HG02884 (cell line): Measurements from ENCODE around the gene LLGL2.
"Not testable (repeated sequence)": the region's sequence is repeated elsewhere in the genome, so short reads cannot be mapped to it uniquely, and the experiment has no call there.

Experiments used
- ATAC-seq: cut with Tn5 transposase; IDR thresholded peaks from one replicate; pipeline ENCODE4 v1.9.1; 2021; ENCODE audit warnings: mild to moderate bottlenecking, moderate library complexity; ENCODE audit not compliant: unreplicated experiment

Gene LLGL2

DNA sequence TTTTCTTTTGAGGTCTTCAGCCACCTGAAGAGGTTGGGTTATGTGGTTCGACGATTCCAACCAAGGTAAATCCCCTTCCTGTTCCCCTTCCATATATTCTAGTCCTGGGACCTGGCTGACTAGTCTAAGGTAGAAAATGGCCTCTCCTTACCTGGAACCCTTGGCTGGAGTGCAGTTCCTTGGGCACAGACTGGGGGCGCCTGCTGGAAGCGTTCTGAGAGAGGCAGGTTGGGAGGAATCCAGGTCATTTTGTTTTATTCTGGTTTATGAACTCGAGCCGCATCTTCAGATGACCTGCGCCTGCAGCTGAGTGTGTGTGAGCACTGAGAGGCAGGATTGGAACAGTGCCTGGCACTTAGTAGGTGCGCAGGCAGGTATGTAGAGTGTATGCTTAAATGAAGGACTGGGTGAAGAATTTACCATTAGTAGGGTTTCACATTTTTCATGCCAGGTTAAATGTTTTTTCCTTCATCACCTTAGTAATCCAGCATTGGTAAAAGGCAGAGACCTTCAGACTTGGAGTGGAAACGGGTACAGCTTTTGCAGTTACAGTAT, 6.4 kb upstream of the LLGL2 start:
- ATAC-seq, result no peak

- not testable (repeated sequence) for ATAC-seq
These were observed 5.1 kb upstream of the LLGL2 start for GRCh38 chr17:75520413-75520812.

DNA sequence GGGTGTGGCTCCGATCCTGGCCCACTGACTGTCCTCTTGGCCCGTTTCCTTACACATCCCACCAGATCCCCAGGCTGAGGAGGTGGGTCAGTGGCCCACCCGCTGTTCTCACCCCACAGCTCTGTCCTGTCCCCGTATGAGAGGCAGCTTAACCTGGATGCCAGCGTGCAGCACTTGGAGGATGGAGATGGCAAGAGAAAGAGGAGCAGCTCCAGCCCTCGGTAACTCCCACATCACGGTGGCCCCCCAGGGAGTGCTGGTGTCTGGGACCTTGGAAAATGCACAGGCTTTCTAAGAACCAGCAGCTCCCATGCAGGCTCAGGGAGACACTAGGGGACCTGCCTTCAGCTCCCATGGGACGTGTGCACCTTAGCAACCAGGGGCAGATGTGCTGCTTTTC, 4.2 kb upstream of the LLGL2 start:
- ATAC-seq, result no peak

GRCh38 chr17:75521951-75522727, 3.4 kb upstream of the LLGL2 start:
- ATAC-seq, result no peak

- no peak for ATAC-seq
These were observed 1.9 kb upstream of the LLGL2 start for GRCh38 chr17:75523647-75524046.

DNA sequence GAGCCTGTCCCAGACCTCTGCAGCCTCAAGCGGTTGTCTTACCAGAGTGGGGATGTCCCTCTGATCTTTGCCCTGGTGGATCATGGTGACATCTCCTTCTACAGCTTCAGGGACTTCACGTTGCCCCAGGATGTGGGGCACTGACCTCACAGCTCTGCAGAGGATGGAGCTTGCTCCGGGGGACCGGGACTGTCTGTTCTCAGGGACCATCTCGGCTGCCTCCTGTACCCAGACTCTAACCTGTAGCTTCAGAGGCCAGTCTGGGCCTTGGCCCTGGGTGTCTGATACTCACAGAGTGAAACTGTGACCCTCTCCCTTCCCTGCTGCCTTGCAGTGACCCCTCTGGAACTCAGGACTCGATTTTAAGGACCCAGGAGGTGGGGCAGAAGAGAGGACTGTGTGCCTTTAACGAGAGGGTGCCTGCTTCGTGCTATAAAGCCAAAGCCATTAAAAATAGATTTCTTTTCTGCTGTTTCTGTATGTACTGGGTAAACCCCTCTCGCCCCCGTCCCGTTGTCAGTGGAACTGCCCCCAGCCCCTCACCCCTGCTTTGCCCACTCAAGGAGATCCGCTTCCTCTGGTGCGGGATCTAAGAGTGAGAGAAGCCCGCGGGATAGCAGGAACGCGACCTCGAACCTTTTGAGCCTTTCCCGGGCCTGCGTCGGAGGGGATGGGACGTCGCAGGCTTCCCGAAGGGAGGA, 1.1 kb upstream of the LLGL2 start:
- no peak for ATAC-seq

- ATAC-seq, result no peak
These were observed 483 bp downstream of the LLGL2 start for GRCh38 chr17:75525806-75526554.

DNA sequence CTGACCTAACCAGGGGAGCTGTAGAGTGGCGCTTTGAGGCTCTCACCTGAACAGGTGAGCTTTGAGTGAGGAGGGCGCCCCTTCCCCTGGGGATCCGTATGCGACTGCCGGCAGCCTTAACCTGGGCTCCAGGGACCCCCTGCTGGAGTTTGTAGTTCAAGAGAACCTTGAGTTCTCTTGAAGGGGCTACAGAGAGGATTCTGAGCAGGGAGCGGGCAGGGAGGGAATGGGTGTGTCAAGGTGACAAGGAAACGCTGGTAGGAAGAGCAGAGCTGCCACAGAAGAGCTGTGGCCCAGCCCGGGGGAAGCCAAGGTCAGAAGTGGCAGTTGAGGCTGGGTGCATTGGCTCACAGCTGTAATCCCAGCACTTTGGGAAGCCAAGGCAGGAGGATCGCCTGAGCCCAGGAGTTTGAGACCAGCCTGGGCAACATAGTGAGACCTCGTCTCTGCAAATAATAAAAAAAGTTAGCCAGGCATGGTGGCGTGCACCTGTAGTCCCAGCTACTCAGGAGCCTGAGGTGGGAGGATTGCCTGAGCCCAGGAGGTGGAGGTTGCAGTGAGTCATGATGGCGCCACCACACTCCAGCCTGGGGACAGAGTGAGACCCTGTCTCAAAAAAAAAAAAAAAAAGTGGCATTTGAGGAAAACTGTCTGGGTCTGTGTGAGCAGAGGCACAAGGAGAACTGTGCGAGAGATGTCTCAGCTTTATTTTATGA, 1.2 kb downstream of the LLGL2 start:
- ATAC-seq, result no peak

DNA sequence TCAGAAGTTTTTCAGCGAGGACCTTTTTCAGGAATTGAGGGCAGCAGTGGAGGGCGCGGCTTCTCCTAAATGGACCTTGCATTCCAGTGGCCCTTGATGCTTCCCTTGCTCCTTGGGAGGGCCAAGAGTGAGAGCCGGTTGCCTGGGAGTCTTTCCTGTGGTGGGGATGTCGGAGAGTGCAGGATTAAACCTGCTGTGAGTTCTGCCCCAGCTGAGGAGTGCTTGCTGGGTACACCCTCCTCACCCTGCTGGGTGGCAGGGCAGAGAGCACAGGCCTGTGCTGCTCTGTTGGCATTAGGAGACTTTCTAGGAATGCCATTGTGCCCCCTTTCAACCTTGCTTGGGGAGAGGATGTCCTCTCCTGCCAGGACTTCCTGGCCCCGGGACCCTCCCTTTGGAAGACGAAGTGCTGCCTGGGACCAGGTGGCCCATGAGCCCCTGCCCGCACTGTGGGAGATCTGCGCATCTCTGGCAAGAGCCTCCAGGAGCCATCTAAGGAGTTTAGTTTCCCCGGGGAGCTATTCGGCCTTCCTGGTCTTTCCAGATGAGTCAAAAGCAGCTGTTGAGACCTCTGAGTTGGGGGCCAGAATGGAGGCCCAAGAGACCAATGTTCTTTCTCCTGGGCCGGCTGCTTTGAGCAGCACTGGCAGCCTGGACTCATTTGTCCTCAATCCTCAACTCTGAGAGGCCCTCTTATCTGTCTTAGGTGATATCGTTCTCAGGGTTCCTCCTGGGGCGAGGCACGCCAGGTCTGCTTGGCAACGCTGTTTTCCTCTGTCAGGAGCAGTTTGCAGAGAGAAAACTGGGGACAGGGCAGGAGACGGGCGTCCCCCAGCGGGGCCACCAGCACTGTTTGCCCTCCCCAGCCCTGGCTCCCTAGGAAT, 5.6 kb downstream of the LLGL2 start:
- ATAC-seq, result no peak

GRCh38 chr17:75531721-75532072, 6.2 kb downstream of the LLGL2 start:
- ATAC-seq, result no peak

- ATAC-seq, result no peak
These were observed 9.6 kb downstream of the LLGL2 start for GRCh38 chr17:75535119-75535537.

DNA sequence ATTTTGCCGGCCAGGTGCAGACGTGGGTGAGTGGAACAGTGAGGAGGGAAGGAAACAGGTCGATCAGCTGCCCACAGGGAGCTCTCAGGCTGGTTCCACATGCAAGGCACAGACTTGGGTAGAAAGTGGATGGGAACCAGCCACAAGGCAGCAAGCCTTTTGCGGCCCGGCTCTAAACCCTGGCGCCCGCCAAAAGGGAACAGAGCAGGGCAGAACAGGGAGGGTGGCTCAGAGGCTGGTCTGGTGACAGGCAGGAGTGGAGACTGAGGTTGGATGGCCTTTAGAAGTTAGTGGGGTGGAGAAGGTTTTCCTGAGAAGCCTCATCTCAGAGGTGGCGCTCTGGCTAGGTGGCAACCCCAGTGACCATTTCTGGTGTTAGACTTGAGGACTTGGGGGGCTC, 10.4 kb downstream of the LLGL2 start:
- ATAC-seq, result no peak

GRCh38 chr17:75536366-75536765, 10.9 kb downstream of the LLGL2 start:
- ATAC-seq, result no peak

DNA sequence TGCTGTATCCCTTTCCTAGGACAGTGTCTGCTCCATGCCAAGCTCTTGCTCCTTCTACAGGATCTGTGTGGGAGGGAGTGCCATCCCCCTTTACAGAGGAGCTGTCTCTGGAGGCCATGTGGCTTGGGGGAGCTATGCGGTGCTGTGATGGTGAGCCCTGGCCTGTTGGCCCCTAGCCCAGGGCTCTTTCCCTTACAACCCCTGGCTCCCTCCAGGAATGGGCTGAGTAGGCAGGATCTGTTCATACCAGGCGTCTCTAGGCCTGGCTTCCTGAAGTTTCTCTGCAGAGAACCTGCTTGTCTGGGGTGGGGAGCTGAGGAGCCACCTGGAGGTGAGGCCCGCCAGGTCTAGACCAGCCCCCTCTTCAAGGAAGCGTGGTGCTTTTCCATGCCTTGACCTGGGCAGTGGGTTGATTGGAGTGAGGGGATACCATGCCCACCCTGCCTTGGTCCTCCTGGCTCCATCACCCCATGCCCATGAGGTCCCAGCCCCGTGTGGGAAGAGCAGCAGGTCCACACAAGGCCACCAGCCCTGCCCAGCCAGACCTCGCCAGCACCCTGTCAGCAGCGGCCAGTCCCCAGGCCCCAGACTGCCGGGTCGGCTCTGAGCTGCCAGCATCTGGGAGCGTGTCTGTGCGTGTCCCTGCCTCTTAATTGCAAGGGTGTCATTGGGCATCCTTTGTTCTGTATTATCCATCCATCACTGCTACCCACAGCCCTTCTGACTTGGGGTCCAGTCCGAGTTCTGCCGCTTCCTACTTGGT, 14.7 kb downstream of the LLGL2 start:
- no peak for ATAC-seq

DNA sequence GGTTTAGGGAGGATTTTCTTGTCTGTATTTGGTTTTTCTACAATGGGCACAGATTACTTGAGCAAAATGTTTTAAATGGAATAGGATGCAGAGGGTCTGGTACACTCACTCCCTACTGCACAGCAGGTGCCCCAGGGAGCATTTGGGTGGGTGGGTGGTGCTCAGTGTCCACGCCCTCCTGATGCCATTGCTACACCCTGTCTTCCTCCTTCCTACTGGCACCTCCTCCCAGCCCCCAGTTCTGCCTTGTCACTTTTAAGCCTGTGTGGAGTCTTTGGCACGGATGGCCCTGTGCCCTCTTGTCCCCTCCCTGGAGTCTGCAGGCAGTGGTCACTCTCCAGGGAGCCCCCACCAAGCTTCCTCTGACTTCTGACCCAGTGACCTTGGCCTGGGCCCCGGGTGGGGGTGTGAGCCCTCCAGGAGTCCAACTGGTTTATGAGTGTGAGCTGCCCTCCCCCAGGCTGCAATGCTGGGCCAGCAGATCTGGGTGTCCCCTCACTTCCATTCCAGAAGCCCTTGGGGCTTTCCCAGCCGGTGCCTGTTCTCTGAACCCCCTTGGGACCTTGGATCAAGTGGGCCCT, 15.5 kb downstream of the LLGL2 start:
- no peak for ATAC-seq

- ATAC-seq, result no peak
These were observed 16.7 kb downstream of the LLGL2 start for GRCh38 chr17:75542229-75542628.

- ATAC-seq, result no peak
These were observed 17.3 kb downstream of the LLGL2 start for GRCh38 chr17:75542728-75543336.

DNA sequence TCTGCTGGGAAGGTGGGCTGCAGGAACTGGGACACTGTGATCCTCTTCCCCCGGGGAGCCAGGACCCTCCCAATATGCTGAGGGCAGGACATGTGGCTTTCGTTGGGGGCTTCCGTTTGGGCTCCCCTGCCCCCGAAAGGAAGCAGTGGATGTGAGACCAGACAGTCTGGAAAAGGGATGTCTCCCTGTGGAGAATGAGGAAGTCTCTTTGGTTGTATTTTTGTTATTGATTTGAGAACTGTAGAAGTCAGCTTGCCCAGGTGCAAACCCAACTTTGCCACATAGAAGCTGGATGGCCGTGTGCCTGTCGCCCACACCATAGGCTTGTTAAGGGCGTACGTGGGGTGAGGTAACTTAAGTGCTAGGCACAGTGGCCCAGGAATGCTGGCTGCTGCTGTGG, 18.8 kb downstream of the LLGL2 start:
- no peak for ATAC-seq
